Keratinocyte (primary cell): Measurements from ENCODE around the gene CD44. TPM values are rescaled to one million over a fixed set of nuclear protein-coding genes. Genes with fewer than 3 reads are reported as not detected.

Experiments used
- DNase-seq: peaks from one replicate; pipeline ENCODE4 v3.0.0-alpha.2; 2011; ENCODE audit warnings: low read depth, missing footprints, low spot score
- FAIRE-seq: peaks from 2 replicates; lab custom pipeline; 2011; peaks lifted over from hg19 to GRCh38; lab: Jason Lieb, UNC
- H2AFZ ChIP-seq: 2 replicates; pipeline ENCODE4 v1.6.0; 2012; ENCODE audit warnings: low read length, control low read depth, inconsistent platforms; ENCODE audit not compliant: control insufficient read depth
- H3K27ac ChIP-seq: 2 replicates; pipeline ENCODE4 v1.5.1; 2011; ENCODE audit warnings: low read length; ENCODE audit not compliant: control insufficient read depth, insufficient read depth
- H3K27me3 ChIP-seq: 3 replicates; pipeline ENCODE4 v1.6.0; 2011; ENCODE audit warnings: low read length; ENCODE audit not compliant: control insufficient read depth, insufficient read depth; ENCODE audit errors: extremely low read depth
- H3K36me3 ChIP-seq, 2 experiments: 2 replicates in 1 of 2; 3 replicates in 1 of 2; pipeline ENCODE4 v1.5.1; 2011; ENCODE audit warnings: low read length in 2 of 2, mild to moderate bottlenecking in 1 of 2; ENCODE audit not compliant: control insufficient read depth in 2 of 2, insufficient read depth in 2 of 2; ENCODE audit errors: extremely low read depth in 1 of 2
- H3K4me1 ChIP-seq: 3 replicates; pipeline ENCODE4 v1.5.1; 2011; ENCODE audit warnings: low read length; ENCODE audit not compliant: control insufficient read depth, insufficient read depth; ENCODE audit errors: extremely low read depth
- H3K4me2 ChIP-seq: 3 replicates; pipeline ENCODE4 v1.6.0; 2011; ENCODE audit warnings: low read depth, low read length; ENCODE audit not compliant: control insufficient read depth, insufficient read depth; ENCODE audit errors: extremely low read depth
- H3K4me3 ChIP-seq, 3 experiments: fragments of 200-600 bp in 1 of 3; sonication (generic) in 1 of 3; 2 replicates in 2 of 3; 3 replicates in 1 of 3; pipeline ENCODE4 v1.5.1; 2011 to 2016; ENCODE audit warnings: low read length in 3 of 3, mild to moderate bottlenecking in 3 of 3, control low read depth in 2 of 3, inconsistent platforms in 1 of 3, low read depth in 1 of 3, mixed read lengths in 1 of 3, mixed run types in 1 of 3, moderate library complexity in 1 of 3; ENCODE audit not compliant: control insufficient read depth in 2 of 3, insufficient read depth in 2 of 3; ENCODE audit errors: extremely low read depth in 1 of 3
- H3K79me2 ChIP-seq: 2 replicates; pipeline ENCODE4 v1.6.0; 2012; ENCODE audit warnings: low read length; ENCODE audit not compliant: control insufficient read depth, insufficient read depth
- H3K9ac ChIP-seq: 3 replicates; pipeline ENCODE4 v1.6.0; 2011; ENCODE audit warnings: low read length; ENCODE audit not compliant: control insufficient read depth, insufficient read depth; ENCODE audit errors: extremely low read depth
- H3K9me1 ChIP-seq: 3 replicates; pipeline ENCODE4 v1.6.0; 2011; ENCODE audit warnings: low read length; ENCODE audit not compliant: control insufficient read depth, insufficient read depth; ENCODE audit errors: extremely low read depth
- H3K9me3 ChIP-seq: 2 replicates; pipeline ENCODE4 v1.5.1; 2012; ENCODE audit warnings: low read depth, low read length; ENCODE audit not compliant: control insufficient read depth
- H4K20me1 ChIP-seq: 3 replicates; pipeline ENCODE4 v1.6.0; 2011; ENCODE audit warnings: low read length; ENCODE audit not compliant: control insufficient read depth, insufficient read depth; ENCODE audit errors: extremely low read depth
- EZH2 ChIP-seq: IDR thresholded peaks from one replicate; pipeline ENCODE4 v1.6.1; 2012; ENCODE audit warnings: inconsistent platforms, mild to moderate bottlenecking, low read length, moderate library complexity
- dilution Hi-C: fragments of 300-500 bp; cut with MboI; formaldehyde crosslinking; loops from one replicate; pipeline ENCODE4 v1.7.0; 2020; ENCODE audit warnings: low sequenced_read_pairs; ENCODE audit not compliant: extremely low pct_ligation_motif_present
- polyA plus RNA-seq, 5 experiments: library from polyadenylated mRNA; depleted of rRNA in 3 of 5; stranded (reverse) in 3 of 5; stranded (forward) in 1 of 5; unstranded in 1 of 5; fragments of >200 nt; gene quantifications; 1 replicate in 1 of 5; 2 replicates in 3 of 5; 3 replicates in 1 of 5; pipeline versions ENCODE4 v1.2.1 to v1.2.3, GENCODE V29; 2011 to 2012; ENCODE audit warnings: missing spikeins in 2 of 5, low read depth in 1 of 5, low replicate concordance in 1 of 5
- TF ChIP-seq, protein P1 (sequence below), 3 experiments: IDR thresholded peaks in 1 of 3; conservative IDR thresholded peaks in 1 of 3; optimal IDR thresholded peaks in 1 of 3; 2 replicates in 2 of 3; 3 replicates in 1 of 3; pipeline versions ENCODE3 to v1.5.1; 2011; ENCODE audit warnings: low read length in 3 of 3, mild to moderate bottlenecking in 3 of 3, moderate library complexity in 2 of 3, control low read depth in 1 of 3, inconsistent platforms in 1 of 3; ENCODE audit not compliant: insufficient read depth in 2 of 3; ENCODE audit errors: extremely low read depth in 1 of 3

The CD44 gene
- polyA plus RNA-seq, 1 donor (not counting 4 experiments of a cell fraction or from before 2014, with no cell fraction given) = 2,038 TPM

DNA sequence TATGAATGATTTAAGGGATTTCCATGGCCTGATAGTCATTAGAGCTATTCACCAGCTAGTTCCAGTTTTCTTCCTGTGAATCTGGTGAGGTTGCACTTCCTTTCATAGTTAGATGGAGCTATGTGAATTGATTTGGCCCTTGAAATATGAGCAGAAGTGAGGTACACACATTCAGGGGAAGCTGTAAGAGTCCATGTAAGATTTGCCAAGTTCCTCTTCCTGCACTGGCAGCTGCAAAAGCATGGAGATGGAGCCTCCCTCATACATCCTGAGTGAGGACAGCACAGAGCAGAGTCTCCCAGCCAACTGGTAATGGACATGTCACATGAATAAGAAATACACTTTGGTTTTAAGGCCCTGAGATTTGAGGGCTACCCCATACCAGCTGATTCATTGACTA, 111.7 kb downstream of the CD44 start:
- no peak overlapping the region for H3K4me2 ChIP-seq
- no peak overlapping the region for H3K9ac ChIP-seq
- FAIRE-seq = no peak
- H3K4me1 ChIP-seq = no peaks in the 10 kb centered on the region
- TF ChIP-seq, protein P1, sequence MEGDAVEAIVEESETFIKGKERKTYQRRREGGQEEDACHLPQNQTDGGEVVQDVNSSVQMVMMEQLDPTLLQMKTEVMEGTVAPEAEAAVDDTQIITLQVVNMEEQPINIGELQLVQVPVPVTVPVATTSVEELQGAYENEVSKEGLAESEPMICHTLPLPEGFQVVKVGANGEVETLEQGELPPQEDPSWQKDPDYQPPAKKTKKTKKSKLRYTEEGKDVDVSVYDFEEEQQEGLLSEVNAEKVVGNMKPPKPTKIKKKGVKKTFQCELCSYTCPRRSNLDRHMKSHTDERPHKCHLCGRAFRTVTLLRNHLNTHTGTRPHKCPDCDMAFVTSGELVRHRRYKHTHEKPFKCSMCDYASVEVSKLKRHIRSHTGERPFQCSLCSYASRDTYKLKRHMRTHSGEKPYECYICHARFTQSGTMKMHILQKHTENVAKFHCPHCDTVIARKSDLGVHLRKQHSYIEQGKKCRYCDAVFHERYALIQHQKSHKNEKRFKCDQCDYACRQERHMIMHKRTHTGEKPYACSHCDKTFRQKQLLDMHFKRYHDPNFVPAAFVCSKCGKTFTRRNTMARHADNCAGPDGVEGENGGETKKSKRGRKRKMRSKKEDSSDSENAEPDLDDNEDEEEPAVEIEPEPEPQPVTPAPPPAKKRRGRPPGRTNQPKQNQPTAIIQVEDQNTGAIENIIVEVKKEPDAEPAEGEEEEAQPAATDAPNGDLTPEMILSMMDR (optimal IDR thresholded peaks at IDR 0.05 in 1 of 3, IDR thresholded peaks at IDR 0.05 in 1 of 3, conservative IDR thresholded peaks at IDR 0.05 in 1 of 3; ENCODE audit: extremely low read depth in 1 of 3, insufficient read depth in 2 of 3, low read length in 3 of 3) = no peak
- no peak for TF ChIP-seq EZH2
- H3K27me3 ChIP-seq = no peaks in the 10 kb centered on the region
- H3K9me3 ChIP-seq = peaks cover 3% of the 10 kb centered on the region
- no peaks in the 10 kb centered on the region for H3K9me1 ChIP-seq
- H3K4me3 ChIP-seq = no peak overlapping the region
- no peaks in the 10 kb centered on the region for H3K79me2 ChIP-seq
- H2AFZ ChIP-seq = no peak overlapping the region
- DNase-seq = no peak
- dilution Hi-C loops = no loop called here
- no peak overlapping the region for H3K27ac ChIP-seq
- no peaks in the 10 kb centered on the region for H3K36me3 ChIP-seq
- H4K20me1 ChIP-seq = no peaks in the 10 kb centered on the region

DNA sequence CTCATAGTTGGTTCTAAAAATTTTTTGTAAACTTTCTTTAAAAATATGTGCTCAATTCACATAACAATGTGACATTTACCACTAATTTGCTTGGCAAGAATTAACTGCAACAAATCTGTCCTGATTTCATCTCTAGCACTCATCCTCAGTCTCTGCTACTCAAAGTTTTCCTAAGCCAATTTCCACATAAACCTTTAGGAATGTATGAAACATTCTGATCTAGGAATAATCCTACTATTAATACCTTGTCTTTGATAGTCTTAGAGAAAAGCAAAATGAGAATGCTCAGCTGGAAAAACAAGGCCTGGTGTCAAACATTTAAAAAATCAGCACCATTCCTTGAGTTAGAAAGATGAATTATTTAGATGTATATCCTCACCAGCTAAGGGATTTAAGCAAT, 114.3 kb downstream of the CD44 start:
- dilution Hi-C loops = no loop called here
- no peak overlapping the region for H2AFZ ChIP-seq
- H3K9me3 ChIP-seq = peaks cover 3% of the 10 kb centered on the region
- no peak overlapping the region for H3K27ac ChIP-seq
- no peaks in the 10 kb centered on the region for H3K79me2 ChIP-seq
- no peaks in the 10 kb centered on the region for H3K4me1 ChIP-seq
- no peak overlapping the region for H3K9ac ChIP-seq
- TF ChIP-seq, protein P1 (optimal IDR thresholded peaks at IDR 0.05 in 1 of 3, IDR thresholded peaks at IDR 0.05 in 1 of 3, conservative IDR thresholded peaks at IDR 0.05 in 1 of 3; ENCODE audit: extremely low read depth in 1 of 3, insufficient read depth in 2 of 3, low read length in 3 of 3) = no peak
- no peak for TF ChIP-seq EZH2
- H3K27me3 ChIP-seq = peaks cover 5% of the 10 kb centered on the region
- no peak overlapping the region for H3K4me3 ChIP-seq
- H3K9me1 ChIP-seq = no peaks in the 10 kb centered on the region
- FAIRE-seq (no peak), DNase-seq (no peak)
- no peaks in the 10 kb centered on the region for H4K20me1 ChIP-seq
- no peaks in the 10 kb centered on the region for H3K36me3 ChIP-seq
- no peak overlapping the region for H3K4me2 ChIP-seq
